GM21529 (cell line): ENCODE results near the gene NEGR1.

Experiments used
- ATAC-seq: cut with Tn5 transposase; IDR thresholded peaks from one replicate; pipeline ENCODE4 v1.9.1; 2021; ENCODE audit not compliant: unreplicated experiment

NEGR1 gene

GRCh38 chr1:71510725-71511124 is 771.6 kb downstream of the NEGR1 start:
- ATAC-seq = no peak

GRCh38 chr1:71509051-71509595 is 773.2 kb downstream of the NEGR1 start:
- ATAC-seq = no peak

DNA sequence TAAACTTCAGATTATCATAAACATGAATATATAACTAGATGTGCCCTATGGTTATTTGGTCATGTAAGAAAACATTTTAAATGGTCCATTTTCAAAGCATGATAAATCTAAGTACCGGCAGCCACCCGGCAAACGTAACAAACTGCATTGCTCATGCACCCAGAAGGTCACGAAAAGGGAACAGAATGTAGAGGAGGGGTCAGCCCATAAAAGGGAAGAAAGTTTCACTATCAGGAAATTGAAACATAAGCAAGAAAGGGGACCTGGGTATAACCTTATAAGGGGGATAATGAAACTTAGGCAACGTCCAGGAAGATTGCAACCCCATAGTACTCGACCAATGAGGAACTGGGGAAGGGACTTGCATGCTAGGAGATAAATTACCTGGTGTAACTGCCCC is 780.3 kb downstream of the NEGR1 start:
- ATAC-seq = no peak

GRCh38 chr1:71498542-71498941 is 783.8 kb downstream of the NEGR1 start:
- no peak for ATAC-seq

- no peak for ATAC-seq
These were observed 788.2 kb downstream of the NEGR1 start for GRCh38 chr1:71494163-71494562.

DNA sequence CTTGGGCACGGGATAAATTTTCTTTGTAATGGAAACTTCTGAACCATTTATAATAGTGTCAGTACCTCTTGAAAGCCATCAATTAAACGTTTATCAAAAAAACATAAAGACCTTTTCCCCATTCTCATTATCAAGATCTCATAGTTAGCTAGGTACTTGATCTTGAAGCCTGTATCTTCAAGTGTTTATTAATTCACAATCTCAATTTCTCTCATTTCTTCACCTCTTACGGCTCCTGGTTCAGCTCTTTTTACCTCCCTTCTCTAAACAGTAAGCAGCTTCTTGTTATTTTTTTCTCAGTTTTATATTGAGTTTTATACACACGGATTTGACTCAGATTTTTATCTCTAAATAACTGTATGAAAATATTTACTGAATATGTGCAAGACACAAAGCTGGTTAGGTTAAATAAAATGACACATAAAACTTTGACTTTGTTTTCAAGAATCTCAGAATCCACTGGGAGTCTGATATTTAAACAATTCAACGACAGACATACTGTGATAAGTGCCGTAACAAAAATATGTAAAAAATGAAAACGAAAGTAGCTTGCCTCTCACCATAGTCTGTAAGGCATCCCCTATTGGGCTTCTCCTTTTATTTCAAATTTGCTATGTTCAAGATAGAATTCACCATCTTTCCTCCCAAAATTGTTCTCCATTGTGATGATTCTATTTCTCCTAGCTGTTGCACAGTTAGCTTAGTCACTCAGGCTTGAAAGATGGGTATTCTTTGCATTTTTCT is 789.9 kb downstream of the NEGR1 start:
- no peak for ATAC-seq

- ATAC-seq = no peak
These were observed 791.9 kb downstream of the NEGR1 start for GRCh38 chr1:71490432-71490831.

GRCh38 chr1:71488555-71489252 is 793.6 kb downstream of the NEGR1 start:
- no peak for ATAC-seq

GRCh38 chr1:71473331-71473730 is 809.0 kb downstream of the NEGR1 start:
- no peak for ATAC-seq

GRCh38 chr1:71465093-71465492 is 817.2 kb downstream of the NEGR1 start:
- no peak for ATAC-seq

- no peak for ATAC-seq
These were observed 818.3 kb downstream of the NEGR1 start for GRCh38 chr1:71464016-71464415.

- no peak for ATAC-seq
These were observed 819.2 kb downstream of the NEGR1 start for GRCh38 chr1:71463144-71463543.

DNA sequence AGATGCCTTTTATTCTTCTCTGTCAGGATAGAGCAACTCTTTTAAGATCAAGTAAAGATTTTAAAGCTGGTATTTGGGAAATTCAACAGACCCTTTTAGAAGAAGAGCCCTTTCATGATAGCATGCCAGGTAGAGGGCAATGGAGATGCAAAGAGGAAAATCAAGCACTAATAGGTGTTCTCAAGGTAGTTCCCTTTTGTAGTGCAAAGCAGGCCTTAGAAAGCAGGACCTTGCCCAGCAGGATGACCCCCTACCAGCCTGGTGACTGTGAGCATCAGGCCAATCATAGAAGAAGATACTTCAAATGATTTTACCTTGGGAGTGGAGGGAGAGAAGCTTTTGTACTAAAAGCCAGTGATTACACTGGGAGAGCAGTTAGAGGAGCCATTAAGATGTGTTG is 820.1 kb downstream of the NEGR1 start:
- ATAC-seq = no peak

GRCh38 chr1:71461416-71461815 is 820.9 kb downstream of the NEGR1 start:
- no peak for ATAC-seq

- no peak for ATAC-seq
These were observed 833.9 kb downstream of the NEGR1 start for GRCh38 chr1:71448444-71448843.

GRCh38 chr1:71438626-71439025 is 843.7 kb downstream of the NEGR1 start:
- no peak for ATAC-seq

- no peak for ATAC-seq
These were observed 846.4 kb downstream of the NEGR1 start for GRCh38 chr1:71435951-71436350.

GRCh38 chr1:71434240-71434639 is 848.1 kb downstream of the NEGR1 start:
- no peak for ATAC-seq

GRCh38 chr1:71428029-71428428 is 854.3 kb downstream of the NEGR1 start:
- no peak for ATAC-seq

GRCh38 chr1:71427066-71427465 is 855.3 kb downstream of the NEGR1 start:
- ATAC-seq = no peak

- no peak for ATAC-seq
These were observed 857.8 kb downstream of the NEGR1 start for GRCh38 chr1:71424536-71424935.

DNA sequence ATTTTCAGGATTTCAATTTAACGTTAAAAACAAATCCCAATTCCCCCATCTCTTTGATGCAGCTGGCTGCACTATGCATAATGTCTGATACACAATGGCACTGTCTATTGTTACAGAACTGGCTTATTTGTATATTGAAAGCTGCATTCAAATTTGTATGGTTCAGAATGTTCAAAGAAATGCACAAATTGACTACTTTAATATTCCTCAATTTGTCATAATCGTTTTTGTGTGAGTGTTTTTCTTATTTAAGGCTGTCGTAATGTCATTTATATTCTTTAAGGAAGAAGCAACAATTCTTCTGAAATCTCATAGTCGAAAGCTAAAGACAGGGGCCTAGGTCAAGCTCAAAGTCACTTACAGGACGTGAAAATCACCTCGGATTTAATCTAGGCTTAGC is 860.1 kb downstream of the NEGR1 start:
- ATAC-seq = no peak
